Endothelial cell of umbilical vein (primary cell): ENCODE results near the gene PAX1. TPM values are rescaled to one million over a fixed set of nuclear protein-coding genes. Genes with fewer than 3 reads are reported as not detected.

Experiments
- BruUV-seq: library from RNA; stranded (reverse); fragments of 400-500 nt; replicated peaks from 2 replicates; lab custom pipeline; 2021; lab: Mats Ljungman, UMichigan
- CTCF ChIA-PET: fragments of 300-600, 350-600 bp; sonication (Branson Sonifier 250); formaldehyde crosslinking; loops from one replicate; lab custom pipeline; 2021; ENCODE audit warnings: antibody characterized with exemption, inconsistent platforms; lab: Charles Lee
- POLR2A ChIA-PET: fragments of 300-600, 350-600 bp; sonication (Branson Sonifier 250); formaldehyde crosslinking; loops from one replicate; lab custom pipeline; 2021; ENCODE audit warnings: antibody characterized with exemption, inconsistent platforms; lab: Charles Lee
- DNase-seq: peaks from one replicate; pipeline ENCODE4 v3.0.0-alpha.2; 2011; ENCODE audit warnings: low read depth, low spot score
- FAIRE-seq: peaks from 2 replicates; lab custom pipeline; 2011; peaks lifted over from hg19 to GRCh38; lab: Jason Lieb, UNC
- H2AFZ ChIP-seq: 2 replicates; pipeline ENCODE4 v1.6.0; 2012; ENCODE audit warnings: low read depth, low read length, control low read depth, inconsistent platforms
- H3K27ac ChIP-seq: 2 replicates; pipeline ENCODE4 v1.5.1; 2011; ENCODE audit warnings: low read depth, mild to moderate bottlenecking, control low read depth, low read length, moderate library complexity; ENCODE audit not compliant: insufficient read depth
- H3K27me3 ChIP-seq, 2 experiments: 2 replicates each; pipeline versions ENCODE4 v1.6.0 to v1.6.1; 2011; ENCODE audit warnings: low read length in 2 of 2, mixed read lengths in 1 of 2; ENCODE audit not compliant: control insufficient read depth in 2 of 2, insufficient read depth in 2 of 2
- H3K36me3 ChIP-seq, 2 experiments: 2 replicates in 1 of 2; 3 replicates in 1 of 2; pipeline ENCODE4 v1.5.1; 2011; ENCODE audit warnings: low read length in 2 of 2, mild to moderate bottlenecking in 1 of 2, moderate library complexity in 1 of 2; ENCODE audit not compliant: control insufficient read depth in 2 of 2, insufficient read depth in 2 of 2; ENCODE audit errors: extremely low read depth in 1 of 2
- H3K4me1 ChIP-seq: 3 replicates; pipeline ENCODE4 v1.5.1; 2011; ENCODE audit warnings: mild to moderate bottlenecking, low read length; ENCODE audit not compliant: control insufficient read depth, insufficient read depth; ENCODE audit errors: extremely low read depth
- H3K4me2 ChIP-seq: 2 replicates; pipeline ENCODE4 v1.6.1; 2011; ENCODE audit warnings: low read length, control low read depth, mixed read lengths; ENCODE audit not compliant: insufficient read depth
- H3K4me3 ChIP-seq, 3 experiments: fragments of 200-600 bp in 1 of 3; sonication (generic), shearing (Covaris generic) in 1 of 3; replicated peaks in 1 of 3; 2 replicates each; pipeline ENCODE4 v1.5.1; 2011 to 2016; ENCODE audit warnings: control low read depth in 3 of 3, low read length in 3 of 3, mild to moderate bottlenecking in 2 of 3, inconsistent platforms in 1 of 3, low read depth in 1 of 3, moderate library complexity in 1 of 3; ENCODE audit not compliant: insufficient read depth in 1 of 3
- H3K79me2 ChIP-seq: 2 replicates; pipeline ENCODE4 v1.6.0; 2012; ENCODE audit warnings: low read length, inconsistent platforms; ENCODE audit not compliant: control insufficient read depth, insufficient read depth
- H3K9ac ChIP-seq: replicated peaks from 2 replicates; pipeline ENCODE3; 2011; ENCODE audit warnings: low read length, control low read depth; ENCODE audit not compliant: insufficient read depth; ENCODE audit errors: extremely low read depth
- H3K9me1 ChIP-seq: replicated peaks from 3 replicates; pipeline ENCODE4 v1.6.0; 2011; ENCODE audit warnings: mild to moderate bottlenecking, low read length; ENCODE audit not compliant: control insufficient read depth, insufficient read depth; ENCODE audit errors: extremely low read depth
- H3K9me3 ChIP-seq: replicated peaks from 2 replicates; pipeline ENCODE4 v1.5.1; 2012; ENCODE audit warnings: low read length, inconsistent platforms; ENCODE audit not compliant: control insufficient read depth, insufficient read depth
- H4K20me1 ChIP-seq: replicated peaks from 2 replicates; pipeline ENCODE3; 2011; ENCODE audit warnings: mild to moderate bottlenecking, low read length; ENCODE audit not compliant: control insufficient read depth, insufficient read depth; ENCODE audit errors: extremely low read depth
- CTCF ChIP-seq, 2 donors: IDR thresholded peaks; 1 replicate in 1 of 2; 2 replicates in 1 of 2; pipeline ENCODE4 v1.5.1; 2011; ENCODE audit warnings: low read length in 2 of 2, mild to moderate bottlenecking in 2 of 2, moderate library complexity in 2 of 2, control low read depth in 1 of 2, inconsistent platforms in 1 of 2, low read depth in 1 of 2; ENCODE audit not compliant: insufficient read depth in 1 of 2; ENCODE audit errors: extremely low read depth in 1 of 2
- EZH2 ChIP-seq: IDR thresholded peaks from 2 replicates; pipeline ENCODE4 v1.6.1; 2012; ENCODE audit warnings: borderline replicate concordance, low read depth, mild to moderate bottlenecking, moderate library complexity, low read length, inconsistent platforms; ENCODE audit not compliant: severe bottlenecking
- FOS ChIP-seq: IDR thresholded peaks from 2 replicates; pipeline ENCODE4 v1.6.1; 2011; ENCODE audit warnings: mild to moderate bottlenecking, low read length, moderate library complexity, borderline replicate concordance; ENCODE audit not compliant: insufficient read depth
- GATA2 ChIP-seq: IDR thresholded peaks from 2 replicates; pipeline ENCODE4 v1.7.0; 2011; ENCODE audit warnings: low read depth, mild to moderate bottlenecking, moderate library complexity, mixed read lengths, low read length; ENCODE audit not compliant: insufficient read length, insufficient read depth
- JUN ChIP-seq: IDR thresholded peaks from 2 replicates; pipeline ENCODE4 v1.6.1; 2011; ENCODE audit warnings: borderline replicate concordance, low read depth; ENCODE audit not compliant: insufficient read length, insufficient read depth
- MAX ChIP-seq: IDR thresholded peaks from 2 replicates; pipeline ENCODE4 v1.6.1; 2011; ENCODE audit not compliant: insufficient read depth, insufficient read length
- MYC ChIP-seq: IDR thresholded peaks from one replicate; pipeline ENCODE4 v1.6.1; 2011; ENCODE audit warnings: mild to moderate bottlenecking, low read depth, low read length
- POLR2A ChIP-seq: IDR thresholded peaks from 2 replicates; pipeline ENCODE4 v1.6.1; 2012; ENCODE audit warnings: low read depth, mild to moderate bottlenecking, control low read depth, low read length
- POLR2AphosphoS5 ChIP-seq: IDR thresholded peaks from 2 replicates; pipeline ENCODE4 v1.6.1; 2012; ENCODE audit warnings: low read depth, mild to moderate bottlenecking, control low read depth, low read length, moderate library complexity; ENCODE audit not compliant: insufficient read depth
- dilution Hi-C: fragments of 300-500 bp; cut with MboI; formaldehyde crosslinking; loops from one replicate; pipeline ENCODE4 v1.15.0; 2019; ENCODE audit warnings: low sequenced_read_pairs; ENCODE audit not compliant: extremely low pct_ligation_motif_present
- intact Hi-C: fragments of 100-400 bp; cut with micrococcal nuclease; formaldehyde crosslinking; loops from one replicate; pipeline ENCODE4 v1.10.0; 2022
- polyA plus RNA-seq, 4 experiments: library from polyadenylated mRNA; depleted of rRNA in 3 of 4; stranded (reverse) in 3 of 4; unstranded in 1 of 4; fragments of >200 nt; gene quantifications; 2 replicates each; pipeline versions ENCODE4 v1.2.1 to v1.2.3, GENCODE V29; 2011 to 2012; ENCODE audit warnings: missing spikeins in 1 of 4
- total RNA-seq: library from RNA; stranded (reverse); gene quantifications from 2 replicates; pipeline ENCODE4 v1.2.3, GENCODE V29; 2021

PAX1 gene
- total and polyA plus RNA-seq, 2 donors (not counting 3 experiments of a cell fraction or from before 2014, with no cell fraction given): not detected

GRCh38 chr20:21670126-21670525, 35.3 kb upstream of the PAX1 start:
- no peak overlapping the region for H3K27ac ChIP-seq
- ChIA-PET CTCF (no interaction called here), POLR2A (no interaction called here)
- TF ChIP-seq JUN (no peak), EZH2 (no peak), FOS (no peak), POLR2A (no peak), GATA2 (no peak), MYC (no peak), MAX (no peak), POLR2AphosphoS5 (no peak), CTCF (IDR thresholded peaks at IDR 0.05; ENCODE audit: extremely low read depth in 1 of 2, insufficient read depth in 1 of 2, low read depth in 1 of 2, low read length in 2 of 2) (no peak)
- H3K4me2 ChIP-seq: no peak overlapping the region
- no peaks in the 10 kb centered on the region for H3K27me3 ChIP-seq
- no peaks in the 10 kb centered on the region for H3K79me2 ChIP-seq
- peaks cover 6% of the 10 kb centered on the region for H3K9me3 ChIP-seq
- FAIRE-seq (no peak), DNase-seq (no peak)
- no peaks in the 10 kb centered on the region for H4K20me1 ChIP-seq
- BruUV-seq: no TSS peak
- intact Hi-C loops: no loop called here
- dilution Hi-C loops: no loop called here
- no peak overlapping the region for H3K9ac ChIP-seq
- no peak overlapping the region for H2AFZ ChIP-seq
- H3K9me1 ChIP-seq: no peaks in the 10 kb centered on the region
- no peaks in the 10 kb centered on the region for H3K4me1 ChIP-seq
- no peaks in the 10 kb centered on the region for H3K36me3 ChIP-seq
- H3K4me3 ChIP-seq: no peak overlapping the region
